ENCODE measurements around the gene CLTB.

GRCh38 chr5:176368726-176369125 lies 47.6 kb downstream of the CLTB start:
- TF ChIP-seq, protein P1, sequence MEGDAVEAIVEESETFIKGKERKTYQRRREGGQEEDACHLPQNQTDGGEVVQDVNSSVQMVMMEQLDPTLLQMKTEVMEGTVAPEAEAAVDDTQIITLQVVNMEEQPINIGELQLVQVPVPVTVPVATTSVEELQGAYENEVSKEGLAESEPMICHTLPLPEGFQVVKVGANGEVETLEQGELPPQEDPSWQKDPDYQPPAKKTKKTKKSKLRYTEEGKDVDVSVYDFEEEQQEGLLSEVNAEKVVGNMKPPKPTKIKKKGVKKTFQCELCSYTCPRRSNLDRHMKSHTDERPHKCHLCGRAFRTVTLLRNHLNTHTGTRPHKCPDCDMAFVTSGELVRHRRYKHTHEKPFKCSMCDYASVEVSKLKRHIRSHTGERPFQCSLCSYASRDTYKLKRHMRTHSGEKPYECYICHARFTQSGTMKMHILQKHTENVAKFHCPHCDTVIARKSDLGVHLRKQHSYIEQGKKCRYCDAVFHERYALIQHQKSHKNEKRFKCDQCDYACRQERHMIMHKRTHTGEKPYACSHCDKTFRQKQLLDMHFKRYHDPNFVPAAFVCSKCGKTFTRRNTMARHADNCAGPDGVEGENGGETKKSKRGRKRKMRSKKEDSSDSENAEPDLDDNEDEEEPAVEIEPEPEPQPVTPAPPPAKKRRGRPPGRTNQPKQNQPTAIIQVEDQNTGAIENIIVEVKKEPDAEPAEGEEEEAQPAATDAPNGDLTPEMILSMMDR (IDR thresholded peaks at IDR 0.05), result no peak
- TF ChIP-seq EZH2 (IDR thresholded peaks at IDR 0.05; ENCODE audit: borderline replicate concordance, insufficient read depth, low read depth, low read length, poor library complexity, severe bottlenecking), result no peak

All from B cell (primary cell).